NOMO-1 treated with dmso at 0.1 percent for 144 hours (cell line): ENCODE measurements around the gene GBF1.
"Not testable (repeated sequence)": the region's sequence is repeated elsewhere in the genome, so short reads cannot be mapped to it uniquely, and the experiment has no call there.

Source experiments
- DNase-seq: peaks from one replicate; lab custom pipeline; 2025; ENCODE audit not compliant: unreplicated experiment; lab: John Stamatoyannopoulos, UW

Gene GBF1

DNA sequence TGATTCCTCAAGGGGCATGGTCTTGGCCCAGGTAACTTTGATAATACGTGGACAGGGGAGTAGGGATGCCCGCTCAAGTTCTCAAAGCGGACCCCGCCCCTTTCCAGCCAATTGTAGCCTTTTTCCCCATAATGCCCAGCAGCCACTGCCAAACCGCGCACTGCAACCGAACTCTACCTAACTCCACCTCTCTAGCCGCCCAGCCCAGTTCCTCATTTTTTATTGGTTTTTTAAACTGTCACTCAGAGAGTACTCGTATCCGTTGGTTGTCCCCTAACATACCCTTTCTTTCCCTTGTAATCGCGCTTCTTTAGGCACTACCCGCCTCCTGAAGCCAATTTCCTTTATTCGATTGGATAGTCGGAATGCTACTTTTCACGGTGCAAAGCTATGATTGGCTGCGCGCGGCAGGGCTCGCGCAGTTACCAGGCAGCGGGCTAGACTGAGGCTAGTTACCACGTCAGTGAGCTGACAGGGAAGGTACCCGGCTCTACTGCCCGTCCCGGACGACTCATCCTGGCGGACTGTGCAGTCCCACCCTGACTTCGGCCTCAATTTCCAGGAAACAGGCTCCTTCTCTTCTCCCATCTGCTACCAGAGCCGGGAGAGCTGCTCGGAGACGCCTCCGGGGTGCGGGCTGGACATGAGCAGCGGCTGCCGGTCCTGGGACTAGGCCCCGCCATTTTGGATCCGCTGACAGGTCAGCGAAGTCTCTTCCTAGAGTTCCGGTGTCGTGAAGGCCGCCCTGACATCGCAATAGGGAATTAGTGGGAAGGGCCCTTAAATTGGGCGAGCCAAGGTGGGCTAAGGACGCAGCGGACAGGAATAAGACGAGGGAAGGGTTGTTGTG, at the start of gene GBF1:
Gene GBF1, plus strand, starts transcription at position 451 of the 850 bp plus-strand sequence. CDS start 13,407 bp downstream, outside the sequence.
- peak; percentile 99 for DNase-seq

DNA sequence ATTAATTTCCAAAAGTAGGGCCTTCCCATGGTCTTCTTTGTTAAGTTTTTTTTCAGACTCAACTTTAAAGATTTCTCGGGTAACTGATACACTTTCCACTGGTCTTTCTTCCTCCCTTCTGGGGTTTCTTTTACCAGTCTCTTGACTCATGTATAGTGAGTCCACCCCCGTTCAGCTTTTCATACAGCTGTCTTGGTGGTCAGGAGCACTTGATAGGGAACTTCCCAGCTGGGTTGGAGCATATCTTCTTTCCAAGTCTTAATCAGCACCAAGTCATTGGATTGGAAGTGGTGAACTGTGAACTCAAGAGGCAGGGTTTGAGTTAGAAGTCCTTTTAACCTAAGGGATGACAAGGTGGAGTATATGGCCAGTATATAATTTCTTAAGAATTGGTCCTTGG, 48.4 kb upstream of the GBF1 start:
- no peak for DNase-seq

- no peak for DNase-seq
Observed at GRCh38 chr10:102198027-102198426, 47.3 kb upstream of the GBF1 start.

DNA sequence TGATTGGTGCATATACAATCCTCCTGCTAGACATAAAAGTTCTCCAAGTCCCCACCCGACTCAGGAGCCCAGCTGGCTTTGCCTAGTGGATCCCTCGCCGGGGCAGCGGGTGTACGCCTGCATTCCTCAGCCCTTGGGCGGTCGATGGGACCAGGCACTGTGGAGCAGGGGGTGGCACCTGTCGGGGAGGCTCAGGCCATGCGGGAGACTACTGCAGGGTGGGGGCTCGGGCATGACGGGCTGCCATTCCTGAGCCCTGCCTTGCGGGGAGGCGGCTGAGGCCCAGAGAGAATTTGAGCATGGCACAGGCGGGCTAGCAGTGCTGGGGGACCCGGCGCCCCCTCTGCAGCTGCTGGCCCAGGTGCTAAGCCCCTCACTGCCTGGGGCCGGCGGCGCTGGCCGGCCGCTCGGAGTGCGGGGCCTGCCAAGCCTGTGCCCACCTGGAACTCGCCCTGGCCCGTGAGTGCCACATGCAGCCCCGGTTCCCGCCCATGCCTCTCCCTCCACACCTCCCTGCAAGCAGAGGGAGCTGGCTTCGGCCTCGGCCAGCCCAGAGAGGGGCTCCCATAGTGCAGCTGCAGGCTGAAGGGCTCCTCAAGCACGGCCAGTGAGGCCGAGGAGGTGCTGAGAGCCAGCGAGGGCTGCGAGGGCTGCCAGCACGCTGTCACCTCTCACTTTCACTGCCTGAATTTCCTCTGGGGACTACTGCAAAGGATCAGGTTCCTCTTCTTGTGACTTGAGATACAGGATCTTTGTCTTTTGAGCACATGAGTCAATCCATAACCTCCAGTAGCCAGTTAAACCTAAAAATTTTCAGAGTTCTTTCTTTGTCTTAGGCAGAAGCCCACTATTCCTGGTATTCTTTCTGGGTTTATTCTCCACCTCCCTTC, 44.3 kb upstream of the GBF1 start:
- no peak for DNase-seq

GRCh38 chr10:102202386-102202785, 42.9 kb upstream of the GBF1 start:
- DNase-seq, result no peak

- no peak for DNase-seq
Observed at GRCh38 chr10:102208311-102209035, 36.9 kb upstream of the GBF1 start.

GRCh38 chr10:102211615-102212299, 33.6 kb upstream of the GBF1 start:
- DNase-seq, result no peak

DNA sequence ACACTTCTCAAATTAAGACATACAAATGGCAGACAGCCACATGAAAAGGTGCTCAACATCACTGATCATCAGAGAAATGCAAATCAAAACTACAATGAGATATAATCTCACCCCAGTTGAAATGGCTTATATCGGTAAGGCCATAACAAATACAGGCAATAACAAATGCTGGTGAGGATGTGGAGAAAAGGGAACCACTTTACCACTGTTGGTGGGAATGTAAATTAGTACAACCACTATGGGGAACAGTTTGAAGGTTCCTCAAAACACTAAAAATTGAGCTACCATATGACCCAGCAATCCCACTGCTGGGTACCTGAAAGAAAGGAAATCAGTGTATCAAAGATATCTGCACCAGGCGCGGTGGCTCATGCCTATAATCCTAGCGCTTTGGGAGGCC, 31.7 kb upstream of the GBF1 start:
- DNase-seq, result not testable (repeated sequence)

DNA sequence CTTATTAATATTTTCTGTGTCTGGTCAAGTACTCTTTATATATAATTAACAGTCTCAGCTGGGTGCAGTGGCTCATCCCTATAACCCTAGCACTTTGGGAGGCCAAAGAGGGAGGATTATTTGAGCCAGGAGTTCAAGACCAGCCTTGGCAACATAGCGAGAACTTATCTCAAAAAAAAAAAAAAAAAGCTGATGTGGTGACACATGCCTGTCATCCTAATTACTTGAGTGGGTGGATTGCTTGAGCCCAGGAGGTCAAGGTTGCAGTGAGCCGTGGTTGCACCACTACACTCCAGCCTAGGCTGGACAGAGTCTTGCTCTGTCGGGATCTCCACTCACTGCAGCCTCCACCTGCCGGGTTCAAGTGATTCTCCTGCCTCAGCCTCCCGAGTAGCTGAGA, 26.0 kb upstream of the GBF1 start:
- no peak for DNase-seq

GRCh38 chr10:102220612-102221011, 24.7 kb upstream of the GBF1 start:
- no peak for DNase-seq

DNA sequence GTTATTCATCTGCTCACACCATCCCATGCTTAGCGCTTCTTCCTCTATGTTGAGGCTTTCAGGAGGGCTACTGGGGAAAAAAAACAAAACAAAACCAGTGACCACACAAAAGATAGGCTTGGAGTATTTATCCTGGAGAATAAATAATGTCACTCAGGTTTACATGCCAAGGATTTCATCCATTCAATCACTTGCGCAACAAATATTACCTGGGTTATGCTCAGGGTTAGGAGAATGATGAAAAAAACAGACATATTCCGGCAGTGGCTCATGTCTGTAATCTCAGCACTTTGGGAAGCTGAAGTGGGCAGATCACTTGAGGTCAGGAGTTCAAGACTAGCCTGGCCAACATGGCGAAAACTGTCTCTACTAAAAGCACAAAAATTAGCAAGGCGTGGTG, 22.5 kb upstream of the GBF1 start:
- no peak for DNase-seq

DNA sequence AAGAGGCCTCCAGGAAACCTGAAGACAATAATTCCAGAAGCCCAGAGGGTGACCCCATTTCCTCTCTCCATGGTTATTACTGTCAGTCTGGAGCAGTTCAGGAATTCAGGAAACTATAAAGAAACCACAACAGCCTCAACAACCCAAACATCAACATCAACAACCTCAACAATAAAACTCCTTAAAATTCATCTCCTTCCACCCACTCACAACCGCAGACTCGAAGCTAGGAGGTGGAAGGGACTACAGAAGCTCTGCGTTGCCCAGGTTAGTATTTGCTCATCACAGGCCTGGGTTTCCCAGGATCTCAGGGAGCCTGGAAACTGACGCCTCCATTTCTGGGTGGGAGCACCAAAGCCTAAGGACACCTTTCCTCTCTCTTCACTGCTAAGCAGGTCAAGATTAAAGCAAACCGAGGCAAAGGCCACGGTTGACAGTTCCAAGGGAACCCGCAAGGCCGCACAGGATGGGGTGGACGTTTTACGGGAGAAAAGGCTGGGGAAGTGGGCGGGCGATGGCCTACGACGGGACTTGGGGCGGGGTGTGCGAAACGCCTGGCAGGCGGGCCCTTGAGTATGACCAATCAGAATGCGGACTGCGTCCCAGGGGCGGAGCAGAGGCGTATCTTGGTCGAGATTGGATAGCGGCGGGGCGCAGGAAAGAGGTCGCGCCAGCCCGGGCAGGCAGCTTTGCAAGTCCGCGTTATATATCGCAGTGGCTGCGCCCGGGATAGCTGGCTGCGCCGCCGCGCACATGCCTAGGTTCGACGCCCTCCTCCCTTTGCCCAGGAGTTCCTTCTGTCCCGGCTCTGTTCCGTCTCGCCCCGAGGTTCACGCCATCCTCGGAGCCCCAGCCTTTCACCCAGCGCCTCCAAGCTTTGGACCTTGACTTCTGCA, 19.4 kb upstream of the GBF1 start, which contains the start of gene ELOVL3:
Gene ELOVL3, plus strand, starts transcription at position 654 of the 896 bp plus-strand sequence. CDS start 250 bp downstream, outside the sequence.
- peak; percentile 96 for DNase-seq

- DNase-seq, result no peak
Observed at GRCh38 chr10:102226542-102226870, 18.8 kb upstream of the GBF1 start.

DNA sequence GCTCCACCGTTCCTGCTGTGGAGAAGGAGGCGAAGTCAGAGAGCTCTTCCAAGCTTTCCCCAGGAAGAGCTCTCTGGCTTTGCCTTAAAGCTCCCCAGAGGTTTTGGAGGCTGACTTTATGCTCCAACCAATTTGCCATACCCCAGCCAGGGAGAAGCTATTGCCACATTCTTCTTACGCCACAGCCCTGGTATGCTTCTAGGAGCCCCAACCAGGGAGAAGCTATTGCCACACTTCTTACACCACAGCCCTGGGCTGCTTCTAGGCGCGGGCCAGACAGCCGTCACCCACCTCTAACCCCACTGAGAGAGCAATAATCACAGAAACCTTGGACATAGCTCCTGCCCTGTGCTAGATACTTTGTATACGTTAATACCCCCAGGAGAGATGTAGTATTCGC, 18.3 kb upstream of the GBF1 start:
- peak; percentile 90 for DNase-seq

GRCh38 chr10:102229810-102230263, 15.5 kb upstream of the GBF1 start:
- peak; percentile 38 for DNase-seq

GRCh38 chr10:102230264-102230860, 15.0 kb upstream of the GBF1 start:
- no peak for DNase-seq

DNA sequence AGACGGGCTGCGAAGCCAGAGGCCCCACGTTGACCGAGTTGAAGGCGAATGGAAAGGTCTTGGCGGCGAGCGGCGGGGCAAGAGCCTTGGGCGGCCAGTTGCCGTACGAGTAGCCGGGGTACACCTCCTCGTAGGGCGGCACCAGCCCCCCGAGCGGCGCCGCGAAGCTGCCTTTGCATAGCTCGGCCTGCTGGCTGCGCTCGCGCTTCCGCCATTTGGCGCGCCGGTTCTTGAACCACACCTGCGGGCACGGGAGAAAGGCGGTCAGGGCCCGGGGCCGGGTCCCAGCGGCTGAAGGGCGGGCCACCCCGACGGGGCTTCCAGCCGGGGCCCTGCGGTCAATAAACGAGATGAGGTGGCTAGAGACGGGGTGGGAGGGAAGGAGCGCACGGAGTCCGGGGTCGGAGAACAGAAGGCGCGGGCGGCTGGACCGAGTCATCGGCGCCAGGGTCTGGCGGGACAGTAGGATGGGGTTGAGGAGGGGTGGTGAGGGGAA, 14.4 kb upstream of the GBF1 start:
- DNase-seq, result no peak

DNA sequence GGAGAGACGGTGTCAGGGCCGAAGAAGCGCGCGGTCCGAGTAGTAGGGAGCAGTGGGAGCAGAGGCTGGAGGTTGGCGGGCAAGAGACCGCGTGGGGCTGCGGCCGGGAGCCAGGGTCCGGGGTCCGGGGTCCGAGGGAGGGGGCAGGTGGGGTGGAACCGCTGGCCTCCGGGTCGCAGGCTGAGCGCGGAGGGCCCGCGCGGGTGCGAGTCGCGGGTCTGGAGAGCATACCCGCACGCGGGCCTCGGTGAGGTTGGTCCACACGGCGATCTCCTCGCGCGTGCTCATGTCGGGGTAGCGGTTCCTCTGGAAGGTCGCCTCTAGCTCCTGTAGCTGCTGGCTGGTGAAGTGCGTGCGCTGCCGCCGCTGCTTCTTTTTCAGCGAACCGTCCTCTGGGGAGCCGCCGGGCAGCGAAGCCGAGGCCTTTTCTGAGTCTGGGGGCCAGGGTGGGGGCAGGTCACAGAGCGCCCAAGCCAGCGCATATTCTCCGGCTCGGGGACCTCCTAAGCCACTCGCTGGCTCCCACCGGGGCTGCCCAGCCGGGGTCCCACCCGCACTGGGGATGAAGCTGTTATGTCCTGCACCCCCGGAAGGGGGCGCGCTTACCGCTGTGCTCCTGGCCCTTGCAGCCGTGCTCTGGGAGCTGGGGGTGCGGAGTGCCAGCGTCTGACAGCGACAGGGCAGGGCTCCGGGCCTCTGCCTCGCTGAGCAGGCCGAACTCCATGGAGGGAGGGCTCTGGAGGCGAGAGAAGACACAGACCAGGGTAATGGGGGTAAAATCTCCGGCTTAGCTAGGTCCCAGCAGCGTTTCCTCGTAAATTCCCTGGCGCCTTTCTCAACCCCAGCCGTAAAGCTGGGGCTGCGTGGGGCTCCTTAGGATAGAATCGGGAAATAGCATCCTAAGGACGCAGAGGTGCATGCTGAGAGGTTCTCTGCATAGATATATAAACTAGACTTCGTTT, 13.7 kb upstream of the GBF1 start:
- DNase-seq, result peak; percentile 45
